Lower leg skin (tissue), 3 donors: ENCODE results near the gene KIF1B.

ENCODE experiments used
- CTCF ChIP-seq, 3 donors: fragments of 450-650 bp; IDR thresholded peaks; one replicate each; pipeline ENCODE4 v1.5.1; 2016; ENCODE audit warnings: antibody characterized with exemption in 3 of 3, mild to moderate bottlenecking in 3 of 3, moderate library complexity in 2 of 3
- POLR2A ChIP-seq, 2 donors: fragments of 450-650 bp; IDR thresholded peaks; one replicate each; pipeline ENCODE4 v1.6.1; 2016 to 2017; ENCODE audit warnings: antibody characterized with exemption in 2 of 2, mild to moderate bottlenecking in 1 of 2, moderate library complexity in 1 of 2

DNA sequence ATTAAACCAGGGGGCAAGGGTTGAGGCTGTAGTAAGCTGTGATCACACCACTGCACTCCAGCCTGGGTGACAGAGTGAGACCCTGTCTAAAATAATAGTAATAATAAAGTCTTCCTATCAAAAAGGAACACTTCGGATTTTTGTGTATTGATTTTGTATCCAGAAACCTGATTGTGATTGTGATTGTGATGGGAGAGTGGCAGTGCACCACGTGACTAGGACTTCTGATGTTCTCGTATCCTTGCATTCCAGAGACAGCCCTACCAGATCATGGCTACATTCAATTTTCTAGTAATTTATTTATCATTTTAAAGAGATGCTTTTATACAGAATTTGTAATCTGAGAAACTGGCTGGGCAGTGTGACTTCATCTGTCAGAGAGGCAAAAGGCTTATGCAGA is 2.6 kb upstream of the KIF1B start:
- TF ChIP-seq CTCF (IDR thresholded peaks at IDR 0.05) (no peak), POLR2A (IDR thresholded peaks at IDR 0.05) (no peak)
